Colonic mucosa (tissue), 4 donors: ENCODE measurements around the gene PHKG2. TPM values are rescaled to one million over a fixed set of nuclear protein-coding genes. Genes with fewer than 3 reads are reported as not detected.

Experiments
- DNase-seq: peaks from one replicate; pipeline ENCODE4 v3.0.0-alpha.2; 2020
- H3K27ac ChIP-seq: fragments of 200-600 bp; one replicate; pipeline ENCODE4 v1.8.0; 2021
- H3K27me3 ChIP-seq: fragments of 200-600 bp; one replicate; pipeline ENCODE4 v1.8.0; 2021
- H3K36me3 ChIP-seq: fragments of 200-600 bp; one replicate; pipeline ENCODE4 v1.8.0; 2021
- H3K4me1 ChIP-seq: fragments of 200-600 bp; one replicate; pipeline ENCODE4 v1.8.0; 2021; ENCODE audit warnings: mild to moderate bottlenecking
- H3K4me3 ChIP-seq: fragments of 200-600 bp; one replicate; pipeline ENCODE4 v1.8.0; 2021
- H3K9ac ChIP-seq, 2 donors: one replicate each; pipeline ENCODE4 v1.7.0; 2013; ENCODE audit warnings: control low read depth in 2 of 2, low read depth in 2 of 2, low read length in 2 of 2
- H3K9me3 ChIP-seq: fragments of 200-600 bp; one replicate; pipeline ENCODE4 v1.8.0; 2021
- intact Hi-C: fragments of 100-400 bp; cut with DNase I; formaldehyde crosslinking; loops from one replicate; pipeline ENCODE4 v1.14.1; 2022
- total RNA-seq, 2 donors: library from RNA; stranded (reverse); fragmentation: NEBNext Ultra II Directional in 1 of 2; extraction: Animal tissue kit (Norgen Biotek cat#: 25700) in 1 of 2; gene quantifications; one replicate each; pipeline ENCODE4 v1.2.1, GENCODE V29; 2021
- TF ChIP-seq, protein P1 (sequence below): fragments of 200-600 bp; IDR thresholded peaks from one replicate; pipeline ENCODE4 v1.8.0; 2022; ENCODE audit warnings: antibody characterized with exemption, mild to moderate bottlenecking
- donor health status: healthy.
- donor health status: DM: no; HTN: no; CAD: no.
- donor health status: DM: no; HTN: no; CAD: no.

PHKG2 gene
- total RNA-seq, 2 donors from 2014 or later = 33.6 to 47.8 TPM

DNA sequence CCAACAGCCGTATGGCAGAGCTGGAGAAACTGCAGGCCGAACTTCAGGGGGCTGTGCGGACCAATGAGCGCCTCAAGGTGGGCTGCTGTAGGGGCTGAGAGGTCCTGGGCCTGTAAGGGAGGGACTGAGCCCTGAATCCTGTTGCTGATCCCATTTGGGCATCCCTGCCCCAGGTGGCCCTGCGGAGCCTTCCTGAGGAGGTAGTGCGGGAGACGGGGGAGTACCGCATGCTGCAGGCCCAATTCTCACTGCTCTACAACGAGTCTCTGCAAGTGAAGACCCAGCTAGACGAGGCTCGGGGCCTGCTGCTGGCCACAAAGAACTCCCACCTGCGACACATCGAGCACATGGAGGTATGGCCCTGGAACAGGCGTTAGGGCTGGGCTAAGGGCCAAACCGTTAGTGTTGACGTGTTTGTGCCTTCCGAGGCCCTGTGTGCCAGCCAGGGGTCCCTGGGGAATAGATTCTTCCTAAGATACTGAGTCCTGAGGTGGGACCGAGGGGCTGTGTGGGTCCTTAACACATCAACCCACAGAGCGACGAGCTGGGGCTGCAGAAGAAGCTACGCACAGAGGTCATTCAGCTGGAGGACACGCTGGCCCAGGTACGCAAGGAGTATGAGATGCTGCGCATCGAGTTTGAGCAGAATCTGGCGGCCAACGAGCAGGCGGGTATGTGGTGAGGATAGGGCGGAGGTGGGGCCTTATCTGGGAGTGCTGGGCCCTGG lies 18.1 kb downstream of the PHKG2 start:
- no peak overlapping the region for H3K4me3 ChIP-seq
- H3K9ac ChIP-seq = no peak overlapping the region
- TF ChIP-seq, protein P1, sequence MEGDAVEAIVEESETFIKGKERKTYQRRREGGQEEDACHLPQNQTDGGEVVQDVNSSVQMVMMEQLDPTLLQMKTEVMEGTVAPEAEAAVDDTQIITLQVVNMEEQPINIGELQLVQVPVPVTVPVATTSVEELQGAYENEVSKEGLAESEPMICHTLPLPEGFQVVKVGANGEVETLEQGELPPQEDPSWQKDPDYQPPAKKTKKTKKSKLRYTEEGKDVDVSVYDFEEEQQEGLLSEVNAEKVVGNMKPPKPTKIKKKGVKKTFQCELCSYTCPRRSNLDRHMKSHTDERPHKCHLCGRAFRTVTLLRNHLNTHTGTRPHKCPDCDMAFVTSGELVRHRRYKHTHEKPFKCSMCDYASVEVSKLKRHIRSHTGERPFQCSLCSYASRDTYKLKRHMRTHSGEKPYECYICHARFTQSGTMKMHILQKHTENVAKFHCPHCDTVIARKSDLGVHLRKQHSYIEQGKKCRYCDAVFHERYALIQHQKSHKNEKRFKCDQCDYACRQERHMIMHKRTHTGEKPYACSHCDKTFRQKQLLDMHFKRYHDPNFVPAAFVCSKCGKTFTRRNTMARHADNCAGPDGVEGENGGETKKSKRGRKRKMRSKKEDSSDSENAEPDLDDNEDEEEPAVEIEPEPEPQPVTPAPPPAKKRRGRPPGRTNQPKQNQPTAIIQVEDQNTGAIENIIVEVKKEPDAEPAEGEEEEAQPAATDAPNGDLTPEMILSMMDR = no peak
- H3K4me1 ChIP-seq = peaks cover 12% of the 10 kb centered on the region
- H3K27me3 ChIP-seq = no peaks in the 10 kb centered on the region
- H3K9me3 ChIP-seq = no peaks in the 10 kb centered on the region
- intact Hi-C loops = no loop called here
- no peak for DNase-seq
- H3K36me3 ChIP-seq = peaks cover 46% of the 10 kb centered on the region
- no peak overlapping the region for H3K27ac ChIP-seq

DNA sequence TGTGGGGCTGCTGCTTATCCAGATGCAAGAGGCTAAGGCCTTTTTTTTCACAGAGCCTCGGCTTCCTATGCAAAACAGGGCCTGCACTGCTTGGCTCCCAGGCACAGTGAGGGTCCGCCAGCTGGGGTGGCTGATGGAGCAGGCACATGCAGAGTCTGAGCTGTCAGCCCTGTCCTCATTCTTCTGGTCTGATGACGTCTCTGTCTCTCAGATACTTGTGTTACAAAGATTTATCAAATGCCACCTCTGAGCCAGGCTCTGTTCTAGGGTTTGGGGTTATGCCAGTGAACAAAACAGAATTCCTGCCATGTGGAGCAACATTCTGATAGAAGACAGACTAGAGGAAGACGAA lies 18.7 kb downstream of the PHKG2 start:
- DNase-seq = no peak
- Histone ChIP-seq H3K4me3 (no peak overlapping the region), H3K27me3 (no peaks in the 10 kb centered on the region), H3K4me1 (peaks cover 12% of the 10 kb centered on the region), H3K9me3 (no peaks in the 10 kb centered on the region), H3K27ac (no peak overlapping the region), H3K9ac (no peak overlapping the region), H3K36me3 (peaks cover 51% of the 10 kb centered on the region)
- intact Hi-C loops = no loop called here
- TF ChIP-seq, protein P1 = no peak

DNA sequence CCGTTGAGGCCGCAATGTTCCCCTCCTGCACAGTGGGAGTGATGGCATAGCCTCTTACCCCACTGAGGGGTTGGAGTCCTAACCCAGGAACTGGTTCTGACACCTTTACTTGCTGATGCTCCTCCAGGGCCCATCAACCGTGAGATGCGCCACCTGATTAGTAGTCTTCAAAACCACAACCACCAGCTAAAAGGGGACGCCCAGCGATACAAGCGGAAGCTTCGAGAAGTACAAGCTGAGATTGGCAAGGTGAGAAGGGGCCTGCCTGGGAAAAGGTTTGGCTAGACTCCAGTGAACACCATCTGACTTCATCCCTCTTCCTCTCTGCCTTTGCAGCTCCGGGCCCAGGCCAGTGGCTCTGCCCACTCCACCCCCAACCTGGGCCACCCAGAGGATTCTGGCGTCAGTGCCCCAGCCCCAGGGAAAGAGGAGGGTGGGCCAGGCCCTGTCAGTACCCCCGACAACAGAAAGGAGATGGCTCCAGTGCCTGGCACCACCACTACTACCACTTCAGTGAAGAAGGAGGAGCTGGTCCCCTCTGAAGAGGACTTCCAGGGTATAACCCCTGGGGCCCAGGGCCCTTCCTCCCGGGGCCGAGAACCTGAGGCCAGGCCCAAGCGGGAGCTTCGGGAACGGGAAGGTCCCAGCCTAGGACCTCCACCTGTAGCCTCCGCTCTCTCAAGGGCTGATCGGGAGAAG lies 19.7 kb downstream of the PHKG2 start:
- intact Hi-C loops = no loop called here
- Histone ChIP-seq H3K27ac (no peak overlapping the region), H3K36me3 (peaks cover 54% of the 10 kb centered on the region), H3K9ac (no peak overlapping the region), H3K9me3 (no peaks in the 10 kb centered on the region), H3K4me1 (peaks cover 8% of the 10 kb centered on the region), H3K27me3 (no peaks in the 10 kb centered on the region), H3K4me3 (no peak overlapping the region)
- DNase-seq = no peak
- TF ChIP-seq, protein P1 = no peak

DNA sequence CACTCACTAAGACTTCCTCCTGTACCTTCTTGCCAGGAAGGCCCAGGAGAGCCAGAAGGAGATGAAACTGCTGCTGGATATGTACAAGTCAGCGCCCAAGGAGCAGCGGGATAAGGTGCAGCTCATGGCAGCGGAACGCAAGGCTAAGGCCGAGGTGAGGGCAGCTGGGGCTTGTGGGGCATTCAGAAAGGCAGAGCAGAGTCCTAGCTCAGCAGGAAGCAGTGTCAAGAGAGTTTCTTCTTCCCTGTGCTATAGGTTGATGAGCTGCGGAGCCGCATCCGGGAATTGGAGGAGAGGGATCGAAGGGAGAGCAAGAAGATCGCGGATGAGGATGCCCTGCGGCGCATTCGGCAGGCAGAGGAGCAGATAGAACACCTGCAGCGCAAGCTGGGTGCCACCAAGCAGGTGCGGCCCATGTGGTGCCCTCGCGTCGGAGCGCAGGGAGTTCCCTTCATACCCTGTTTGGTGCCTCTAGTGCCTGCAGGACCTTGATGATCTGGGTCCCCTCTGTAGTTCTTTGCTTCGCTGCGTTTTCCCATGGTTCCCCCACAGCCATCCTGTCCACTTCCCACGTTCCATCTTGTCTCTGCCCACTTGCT lies 20.5 kb downstream of the PHKG2 start:
- Histone ChIP-seq H3K36me3 (peaks cover 53% of the 10 kb centered on the region), H3K27me3 (no peaks in the 10 kb centered on the region), H3K27ac (no peak overlapping the region), H3K4me1 (peaks cover under 1% of the 10 kb centered on the region), H3K9ac (no peak overlapping the region), H3K4me3 (no peak overlapping the region), H3K9me3 (no peaks in the 10 kb centered on the region)
- intact Hi-C loops = no loop called here
- TF ChIP-seq, protein P1 = no peak
- DNase-seq = no peak

DNA sequence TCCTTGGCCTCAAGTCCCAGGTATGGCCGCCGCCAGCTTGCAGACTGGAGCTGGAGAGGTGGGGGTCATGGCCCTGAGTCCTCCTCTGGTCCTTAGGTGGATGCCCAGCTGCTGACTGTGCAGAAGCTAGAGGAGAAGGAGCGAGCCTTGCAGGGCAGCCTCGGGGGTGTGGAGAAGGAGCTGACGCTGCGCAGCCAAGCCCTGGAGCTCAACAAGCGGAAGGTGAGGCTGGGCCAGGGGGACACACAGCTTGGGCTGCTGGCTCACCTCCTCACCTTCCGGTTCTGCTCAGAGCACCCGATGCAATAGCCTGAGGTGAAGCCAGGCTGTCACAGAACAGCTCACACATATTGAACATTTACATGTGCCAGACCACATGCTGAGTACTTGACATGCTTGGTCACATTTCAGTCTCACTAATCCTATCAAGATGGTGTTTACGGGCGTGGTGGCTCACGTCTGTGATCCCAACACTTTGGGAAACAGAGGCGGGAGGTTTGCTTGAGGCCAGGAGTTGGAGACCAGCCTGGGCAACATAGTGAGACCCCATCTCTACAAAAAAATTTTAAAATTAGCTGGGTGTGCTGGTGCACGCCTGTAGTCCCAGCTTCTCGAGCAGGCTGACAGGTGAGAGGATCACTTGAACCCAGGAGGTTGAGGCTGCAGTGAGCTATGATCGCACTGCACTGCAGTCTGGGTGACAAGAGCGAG lies 21.3 kb downstream of the PHKG2 start:
- Histone ChIP-seq H3K27me3 (no peaks in the 10 kb centered on the region), H3K27ac (no peak overlapping the region), H3K9ac (no peak overlapping the region), H3K4me3 (no peak overlapping the region), H3K36me3 (peaks cover 45% of the 10 kb centered on the region), H3K9me3 (no peaks in the 10 kb centered on the region), H3K4me1 (no peaks in the 10 kb centered on the region)
- DNase-seq = no peak
- intact Hi-C loops = no loop called here
- TF ChIP-seq, protein P1 = no peak
